HFFc6 (cell line): ENCODE data around the gene LGALS9. TPM values are rescaled to one million over a fixed set of nuclear protein-coding genes. Genes with fewer than 3 reads are reported as not detected.
"Not testable (repeated sequence)": the region's sequence is repeated elsewhere in the genome, so short reads cannot be mapped to it uniquely, and the experiment has no call there.

Source experiments
- DNase-seq: peaks from one replicate; pipeline ENCODE4 v3.0.0-alpha.2; 2018
- H3K27ac Mint-ChIP-seq: 2 replicates; pipeline ENCODE4 v1.8.0; 2020; ENCODE audit warnings: mild to moderate bottlenecking, mixed read lengths
- H3K27me3 Mint-ChIP-seq: 2 replicates; pipeline ENCODE4 v1.8.0; 2021; ENCODE audit warnings: mild to moderate bottlenecking, moderate library complexity, mixed read lengths; ENCODE audit not compliant: insufficient read depth
- H3K36me3 Mint-ChIP-seq: 2 replicates; pipeline ENCODE4 v1.8.0; 2021; ENCODE audit warnings: low read depth, mixed read lengths
- H3K4me1 Mint-ChIP-seq: 2 replicates; pipeline ENCODE4 v1.8.0; 2020; ENCODE audit warnings: low read depth, mixed read lengths
- H3K4me3 Mint-ChIP-seq: 2 replicates; pipeline ENCODE4 v1.8.0; 2020; ENCODE audit warnings: mild to moderate bottlenecking, moderate library complexity, mixed read lengths
- H3K9me3 Mint-ChIP-seq: 2 replicates; pipeline ENCODE4 v1.8.0; 2020; ENCODE audit warnings: mild to moderate bottlenecking, mixed read lengths
- CTCF ChIP-seq: fragments of 200-600 bp; sonication (generic); IDR thresholded peaks from 2 replicates; pipeline ENCODE4 v1.5.0; 2021; ENCODE audit warnings: antibody characterized with exemption, mild to moderate bottlenecking
- total RNA-seq, 6 experiments: library from RNA; stranded (reverse); fragmentation: NEBNext Ultra II Directional; extraction: Animal tissue kit (Norgen Biotek cat#: 25700); gene quantifications; 2 replicates in 1 of 6; 3 replicates in 5 of 6; pipeline ENCODE4 v1.2.3, GENCODE V29; 2021

Gene LGALS9
- total RNA-seq, 6 experiments from 2014 or later: 0.17 TPM; not detected in 4

- no peaks in the 10 kb centered on the region for H3K9me3 Mint-ChIP-seq
- H3K4me3 Mint-ChIP-seq: no peak overlapping the region
- H3K27me3 Mint-ChIP-seq: peaks cover 4% of the 10 kb centered on the region
- no peak for DNase-seq
- no peak overlapping the region for H3K27ac Mint-ChIP-seq
- no peaks in the 10 kb centered on the region; the same call in 1 of the 2 replicates for H3K36me3 Mint-ChIP-seq
- H3K4me1 Mint-ChIP-seq: no peaks in the 10 kb centered on the region
- TF ChIP-seq CTCF: no peak
Observed at GRCh38 chr17:27622986-27623385, 8.0 kb upstream of the LGALS9 start.

- H3K36me3 Mint-ChIP-seq: no peaks in the 10 kb centered on the region; the same call in 1 of the 2 replicates
- H3K4me3 Mint-ChIP-seq: no peak overlapping the region
- no peak overlapping the region for H3K27ac Mint-ChIP-seq
- DNase-seq: no peak
- TF ChIP-seq CTCF: no peak
- H3K4me1 Mint-ChIP-seq: no peaks in the 10 kb centered on the region
- H3K27me3 Mint-ChIP-seq: peaks cover 4% of the 10 kb centered on the region
- no peaks in the 10 kb centered on the region for H3K9me3 Mint-ChIP-seq
Observed at GRCh38 chr17:27623614-27624013, 7.4 kb upstream of the LGALS9 start.

- Mint-ChIP-seq H3K4me3 (no peak overlapping the region), H3K4me1 (peaks cover 6% of the 10 kb centered on the region), H3K9me3 (no peaks in the 10 kb centered on the region), H3K27me3 (peaks cover 4% of the 10 kb centered on the region), H3K36me3 (no peaks in the 10 kb centered on the region; the same call in 1 of the 2 replicates), H3K27ac (no peak overlapping the region)
- DNase-seq: no peak
- no peak for TF ChIP-seq CTCF
Observed at GRCh38 chr17:27624539-27624938, 6.4 kb upstream of the LGALS9 start.

- no peak for TF ChIP-seq CTCF
- no peak for DNase-seq
- Mint-ChIP-seq H3K4me1 (peaks cover 6% of the 10 kb centered on the region), H3K36me3 (no peaks in the 10 kb centered on the region; the same call in 1 of the 2 replicates), H3K27ac (no peak overlapping the region), H3K4me3 (no peak overlapping the region), H3K27me3 (peaks cover 4% of the 10 kb centered on the region), H3K9me3 (no peaks in the 10 kb centered on the region)
Observed at GRCh38 chr17:27625856-27626255, 5.1 kb upstream of the LGALS9 start.

- peaks cover 4% of the 10 kb centered on the region for H3K27me3 Mint-ChIP-seq
- no peaks in the 10 kb centered on the region; the same call in 1 of the 2 replicates for H3K36me3 Mint-ChIP-seq
- no peak overlapping the region for H3K27ac Mint-ChIP-seq
- no peak overlapping the region for H3K4me3 Mint-ChIP-seq
- no peak for DNase-seq
- peaks cover 6% of the 10 kb centered on the region for H3K4me1 Mint-ChIP-seq
- TF ChIP-seq CTCF: no peak
- no peaks in the 10 kb centered on the region for H3K9me3 Mint-ChIP-seq
Observed at GRCh38 chr17:27627514-27627913, 3.5 kb upstream of the LGALS9 start.

GRCh38 chr17:27628376-27628775 is 2.6 kb upstream of the LGALS9 start:
- Mint-ChIP-seq H3K4me3 (no peak overlapping the region), H3K27ac (no peak overlapping the region), H3K4me1 (peaks cover 6% of the 10 kb centered on the region), H3K27me3 (peaks cover 4% of the 10 kb centered on the region), H3K9me3 (no peaks in the 10 kb centered on the region), H3K36me3 (no peaks in the 10 kb centered on the region; the same call in 1 of the 2 replicates)
- DNase-seq: no peak
- no peak for TF ChIP-seq CTCF

GRCh38 chr17:27629260-27629659 is 1.7 kb upstream of the LGALS9 start:
- 0 out of 2 replicates have a peak overlapping the region, but pooled peaks have one; percentile 3 for H3K27ac Mint-ChIP-seq
- H3K4me3 Mint-ChIP-seq, H3K27me3 Mint-ChIP-seq, H3K36me3 Mint-ChIP-seq, H3K4me1 Mint-ChIP-seq, H3K9me3 Mint-ChIP-seq: not testable (repeated sequence)
- DNase-seq: peak; percentile 84
